GM18861 (cell line): ENCODE data around the gene TRIM31.

Source experiments
- ATAC-seq: cut with Tn5 transposase; IDR thresholded peaks from one replicate; pipeline ENCODE4 v1.9.1; 2021; ENCODE audit not compliant: unreplicated experiment

Gene TRIM31

GRCh38 chr6:30087876-30088275 is 25.0 kb downstream of the TRIM31 start:
- no peak for ATAC-seq

GRCh38 chr6:30077218-30077617 is 35.7 kb downstream of the TRIM31 start:
- ATAC-seq, result no peak

- no peak for ATAC-seq
Measured at GRCh38 chr6:30075790-30076732, 36.8 kb downstream of the TRIM31 start.

GRCh38 chr6:30075094-30075789 is 37.6 kb downstream of the TRIM31 start, which contains the start of gene RNF39:
Gene RNF39, minus strand, starts transcription at chr6:30075769. Its CDS starts 184 bp downstream, at chr6:30075585.
- no peak for ATAC-seq

GRCh38 chr6:30074331-30075093 is 38.4 kb downstream of the TRIM31 start:
- no peak for ATAC-seq

GRCh38 chr6:30073489-30074235 is 39.2 kb downstream of the TRIM31 start:
- ATAC-seq, result no peak

GRCh38 chr6:30071858-30072257 is 41.0 kb downstream of the TRIM31 start:
- ATAC-seq, result no peak

GRCh38 chr6:30071081-30071818 is 41.6 kb downstream of the TRIM31 start:
- ATAC-seq, result no peak

- ATAC-seq, result no peak
Measured at GRCh38 chr6:30067460-30068139, 45.3 kb downstream of the TRIM31 start.

GRCh38 chr6:30066577-30067459 is 46.1 kb downstream of the TRIM31 start, which contains the start of gene PPP1R11:
Gene PPP1R11, plus strand, starts transcription at chr6:30067198. Its CDS starts 213 bp downstream, at chr6:30067411.
- peak; percentile 88 for ATAC-seq

- ATAC-seq, result no peak
Measured at GRCh38 chr6:30066082-30066481, 46.8 kb downstream of the TRIM31 start.

- no peak for ATAC-seq
Measured at GRCh38 chr6:30063315-30063714, 49.6 kb downstream of the TRIM31 start.

- ATAC-seq, result no peak
Measured at GRCh38 chr6:30062471-30063178, 50.3 kb downstream of the TRIM31 start.

- ATAC-seq, result no peak
Measured at GRCh38 chr6:30061858-30062458, 50.9 kb downstream of the TRIM31 start.

- ATAC-seq, result peak; percentile 82
Measured at GRCh38 chr6:30061092-30061857, 51.6 kb downstream of the TRIM31 start, which contains the start of gene POLR1H. Gene POLR1H, plus strand, starts transcription at chr6:30061265. Its CDS starts 260 bp downstream, at chr6:30061525.

- ATAC-seq, result no peak
Measured at GRCh38 chr6:30060606-30061091, 52.2 kb downstream of the TRIM31 start.
